Brain microvascular endothelial cell (primary cell): ENCODE measurements around the gene B4GALT1.

Source experiments
- DNase-seq: peaks from one replicate; pipeline ENCODE4 v3.0.0-alpha.2; 2020
- H3K27ac ChIP-seq: fragments of 250-450 bp; sonication (Bioruptor Pico); 2 replicates; pipeline ENCODE4 v1.5.1; 2020; ENCODE audit warnings: mild to moderate bottlenecking, moderate library complexity
- H3K27me3 ChIP-seq: fragments of 250-450 bp; sonication (Bioruptor Pico); replicated peaks from 2 replicates; pipeline ENCODE4 v1.5.1; 2020; ENCODE audit warnings: mild to moderate bottlenecking
- H3K36me3 ChIP-seq: fragments of 250-450 bp; sonication (Bioruptor Pico); replicated peaks from 2 replicates; pipeline ENCODE4 v1.5.1; 2020; ENCODE audit warnings: mild to moderate bottlenecking
- H3K4me3 ChIP-seq: 2 replicates; pipeline ENCODE4 v1.5.1; 2011; ENCODE audit warnings: low read depth, mild to moderate bottlenecking, control low read depth, low read length, moderate library complexity
- in situ Hi-C: cut with HindIII; loops from 2 replicates; pipeline ENCODE4 v1.10.0; 2017; ENCODE audit warnings: low sequenced_read_pairs, low pct_ligation_motif_present
- TF ChIP-seq, protein P1 (sequence below): IDR thresholded peaks from 2 replicates; pipeline ENCODE4 v1.5.1; 2011; ENCODE audit warnings: low read depth, mild to moderate bottlenecking, moderate library complexity, low read length, control low read depth, inconsistent platforms; ENCODE audit errors: missing control alignments

B4GALT1 gene

DNA sequence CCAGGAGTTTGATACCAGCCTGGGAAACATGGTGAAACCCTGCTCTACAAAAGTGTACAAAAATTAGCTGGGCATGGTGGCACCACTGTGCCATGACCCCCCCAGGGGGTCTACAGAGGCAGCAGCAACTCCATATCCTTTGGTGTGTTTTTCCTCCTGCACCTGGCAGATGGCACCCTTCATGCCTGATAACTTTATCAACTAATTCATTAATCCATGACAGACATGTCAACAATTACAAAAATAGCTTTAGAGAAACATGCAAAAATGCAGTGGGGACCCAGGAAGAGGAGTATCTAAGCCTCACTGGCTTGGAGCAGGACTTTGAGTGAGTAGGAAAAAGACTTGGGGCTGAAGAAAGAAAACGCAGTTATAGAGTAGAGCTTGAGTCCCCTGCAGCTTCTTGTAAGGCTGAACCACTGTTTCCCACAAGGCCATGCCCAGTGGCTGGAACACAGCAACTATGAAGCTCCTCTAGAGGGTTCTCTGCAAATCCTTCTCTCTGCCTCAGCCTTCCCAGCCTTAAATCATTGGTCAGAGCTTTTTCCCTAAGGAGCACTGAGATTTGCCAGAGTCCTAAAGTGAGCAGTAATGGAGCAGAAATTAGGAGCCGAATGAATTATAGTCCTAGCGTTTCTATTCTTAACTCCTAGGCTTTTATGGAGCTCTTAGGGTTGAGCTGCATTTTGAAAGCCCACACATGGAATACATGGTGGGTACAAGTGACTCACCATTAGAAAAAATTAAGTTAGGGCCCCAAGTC lies 25.5 kb upstream of the B4GALT1 start:
- TF ChIP-seq, protein P1, sequence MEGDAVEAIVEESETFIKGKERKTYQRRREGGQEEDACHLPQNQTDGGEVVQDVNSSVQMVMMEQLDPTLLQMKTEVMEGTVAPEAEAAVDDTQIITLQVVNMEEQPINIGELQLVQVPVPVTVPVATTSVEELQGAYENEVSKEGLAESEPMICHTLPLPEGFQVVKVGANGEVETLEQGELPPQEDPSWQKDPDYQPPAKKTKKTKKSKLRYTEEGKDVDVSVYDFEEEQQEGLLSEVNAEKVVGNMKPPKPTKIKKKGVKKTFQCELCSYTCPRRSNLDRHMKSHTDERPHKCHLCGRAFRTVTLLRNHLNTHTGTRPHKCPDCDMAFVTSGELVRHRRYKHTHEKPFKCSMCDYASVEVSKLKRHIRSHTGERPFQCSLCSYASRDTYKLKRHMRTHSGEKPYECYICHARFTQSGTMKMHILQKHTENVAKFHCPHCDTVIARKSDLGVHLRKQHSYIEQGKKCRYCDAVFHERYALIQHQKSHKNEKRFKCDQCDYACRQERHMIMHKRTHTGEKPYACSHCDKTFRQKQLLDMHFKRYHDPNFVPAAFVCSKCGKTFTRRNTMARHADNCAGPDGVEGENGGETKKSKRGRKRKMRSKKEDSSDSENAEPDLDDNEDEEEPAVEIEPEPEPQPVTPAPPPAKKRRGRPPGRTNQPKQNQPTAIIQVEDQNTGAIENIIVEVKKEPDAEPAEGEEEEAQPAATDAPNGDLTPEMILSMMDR, result no peak
- Histone ChIP-seq H3K4me3 (no peak overlapping the region), H3K27ac (no peak overlapping the region), H3K36me3 (no peaks in the 10 kb centered on the region), H3K27me3 (no peaks in the 10 kb centered on the region)
- no peak for DNase-seq
- in situ Hi-C loops, result no loop called here

DNA sequence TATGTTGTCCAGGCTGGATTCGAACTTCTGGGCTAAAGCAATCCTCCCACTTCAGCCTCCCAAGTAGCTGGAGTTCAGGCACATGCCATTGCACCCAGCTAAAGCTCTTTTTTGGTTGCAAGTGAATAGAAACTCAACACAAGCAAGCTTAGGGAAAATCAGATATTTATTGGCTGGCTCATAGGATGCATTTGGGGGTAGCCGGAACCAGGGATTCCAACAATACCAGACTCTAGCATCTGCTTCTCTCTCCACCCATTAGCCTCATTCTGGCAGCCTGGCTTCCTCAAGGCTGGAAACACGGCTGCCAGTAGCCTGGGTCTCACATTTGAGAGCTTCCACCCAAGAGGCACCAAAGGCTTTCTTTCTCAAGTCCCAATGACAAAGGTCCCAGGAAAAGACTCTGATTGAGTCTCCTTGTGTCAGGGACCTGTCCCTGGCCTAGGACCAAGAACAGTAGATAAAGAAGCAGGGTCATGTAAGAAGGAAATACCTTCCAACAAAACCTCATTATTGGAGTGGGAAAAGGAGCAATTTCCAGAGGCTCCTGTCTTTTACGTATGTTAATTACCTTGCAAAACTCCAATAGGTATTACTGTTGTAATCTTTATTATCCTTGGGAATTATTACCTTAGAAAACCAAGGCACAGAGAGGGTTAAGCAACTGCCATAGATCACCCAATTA lies 23.0 kb upstream of the B4GALT1 start:
- no peak overlapping the region for H3K4me3 ChIP-seq
- DNase-seq, result no peak
- no peak overlapping the region for H3K27ac ChIP-seq
- no peaks in the 10 kb centered on the region for H3K36me3 ChIP-seq
- in situ Hi-C loops, result no loop called here
- no peaks in the 10 kb centered on the region for H3K27me3 ChIP-seq
- TF ChIP-seq, protein P1, result no peak

DNA sequence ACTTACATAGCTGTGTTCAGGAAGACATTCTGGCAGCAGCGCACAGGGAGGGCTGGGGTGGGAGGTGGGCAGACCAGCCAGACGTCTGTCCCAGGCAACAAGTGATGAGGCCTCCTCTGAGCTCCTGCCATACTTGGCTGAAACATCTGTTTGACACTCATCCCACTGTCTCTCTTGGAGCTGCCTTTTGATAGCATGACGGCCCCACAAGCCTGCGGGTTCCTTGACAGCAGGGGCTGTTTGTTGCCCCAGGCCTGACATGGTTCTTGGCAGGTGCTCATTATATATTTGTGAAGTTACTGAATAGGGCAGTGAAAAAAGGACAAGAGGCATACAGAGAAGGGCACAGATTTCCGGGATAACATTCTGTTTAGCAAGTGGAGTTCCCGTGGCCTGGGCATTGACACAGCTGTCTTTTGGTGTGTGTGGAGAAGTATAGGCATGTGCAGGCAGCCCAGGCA lies 22.2 kb upstream of the B4GALT1 start:
- DNase-seq, result no peak
- no peaks in the 10 kb centered on the region for H3K27me3 ChIP-seq
- H3K36me3 ChIP-seq, result no peaks in the 10 kb centered on the region
- no peak overlapping the region for H3K4me3 ChIP-seq
- in situ Hi-C loops, result no loop called here
- TF ChIP-seq, protein P1, result no peak
- no peak overlapping the region for H3K27ac ChIP-seq

DNA sequence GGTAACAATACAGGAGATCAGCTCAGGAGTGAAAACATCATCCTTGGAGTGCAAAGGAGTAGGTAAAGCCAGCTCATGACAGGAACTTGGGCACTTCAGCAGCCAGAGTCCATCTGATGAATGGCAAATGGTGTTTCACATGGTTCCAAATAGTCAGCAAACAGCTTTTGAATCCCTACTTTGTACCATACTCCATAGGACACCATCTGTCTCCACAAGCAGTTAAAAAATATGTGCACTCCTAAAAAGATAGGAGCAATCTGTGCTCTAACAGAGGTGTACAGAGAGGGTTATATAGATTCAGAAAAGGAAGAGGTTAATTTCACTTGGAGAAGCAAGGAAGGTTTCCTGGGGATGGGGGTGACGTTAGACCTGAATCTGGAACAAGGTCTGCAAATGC lies 21.6 kb upstream of the B4GALT1 start:
- TF ChIP-seq, protein P1, result no peak
- in situ Hi-C loops, result no loop called here
- Histone ChIP-seq H3K27me3 (no peaks in the 10 kb centered on the region), H3K36me3 (no peaks in the 10 kb centered on the region), H3K4me3 (no peak overlapping the region), H3K27ac (no peak overlapping the region)
- DNase-seq, result no peak

DNA sequence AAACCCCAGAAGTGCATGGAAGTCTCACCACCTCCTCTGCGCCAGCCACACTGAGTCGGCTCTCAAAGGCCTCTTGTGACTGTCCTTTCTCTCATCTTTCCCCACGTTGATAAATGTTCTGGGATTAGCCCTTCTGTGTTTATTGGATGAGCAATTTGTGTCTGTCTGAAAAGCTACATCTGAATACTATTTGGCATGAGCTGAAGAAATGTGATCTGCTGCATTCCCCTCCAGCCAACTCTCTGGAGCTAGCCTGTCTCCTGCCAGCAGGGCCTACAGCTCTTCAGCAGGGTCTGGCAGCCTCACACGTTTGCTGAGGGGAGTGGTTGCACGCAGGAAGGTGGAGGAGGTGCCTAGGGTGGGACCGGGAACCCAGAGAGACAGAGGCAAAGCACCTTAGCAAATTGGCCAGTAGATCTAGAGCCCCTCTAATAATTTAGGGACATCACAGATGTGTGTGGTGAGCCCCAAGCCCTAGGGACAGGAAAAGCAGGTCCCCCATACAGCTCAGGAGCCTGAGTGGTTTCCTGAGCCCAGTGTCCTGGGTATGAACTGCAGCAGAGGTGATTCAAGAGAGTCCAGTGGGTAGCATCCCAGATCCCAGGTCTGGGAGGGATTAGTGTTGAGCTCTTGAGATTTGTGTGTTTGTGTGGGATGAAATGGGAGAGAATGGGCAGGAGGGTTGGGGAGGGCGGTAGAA lies 20.5 kb upstream of the B4GALT1 start:
- Histone ChIP-seq H3K36me3 (no peaks in the 10 kb centered on the region), H3K27ac (no peak overlapping the region), H3K27me3 (no peaks in the 10 kb centered on the region), H3K4me3 (no peak overlapping the region)
- TF ChIP-seq, protein P1, result no peak
- DNase-seq, result no peak
- in situ Hi-C loops, result no loop called here
